WTC11 (cell line): ENCODE results near the gene CDHR5.

Source experiments
- CREB1 ChIP-seq: sonication (generic); formaldehyde crosslinking; IDR thresholded peaks from 2 replicates; pipeline ENCODE4 v1.8.0; 2023; ENCODE audit warnings: mild to moderate bottlenecking, missing genetic modification reagents
- CTCF ChIP-seq: fragments of 200-600 bp; IDR thresholded peaks from 2 replicates; pipeline ENCODE4 v1.8.0; 2022; ENCODE audit warnings: antibody characterized with exemption
- NR2C2 ChIP-seq: sonication (generic); formaldehyde crosslinking; IDR thresholded peaks from 2 replicates; pipeline ENCODE4 v1.8.0; 2022; ENCODE audit warnings: mild to moderate bottlenecking, missing genetic modification reagents
- SMAD3 ChIP-seq: sonication (generic); formaldehyde crosslinking; IDR thresholded peaks from 2 replicates; pipeline ENCODE4 v1.8.0; 2022; ENCODE audit warnings: missing genetic modification reagents, mild to moderate bottlenecking, borderline replicate concordance
- STAT6 ChIP-seq: sonication (generic); formaldehyde crosslinking; conservative IDR thresholded peaks from 2 replicates; pipeline ENCODE4 v1.8.1; 2023; ENCODE audit warnings: mild to moderate bottlenecking, low read depth, missing genetic modification reagents, moderate library complexity
- TEAD1 ChIP-seq: sonication (generic); formaldehyde crosslinking; IDR thresholded peaks from 2 replicates; pipeline ENCODE4 v1.8.0; 2022; ENCODE audit warnings: mild to moderate bottlenecking, missing genetic modification reagents
- TF ChIP-seq, protein P1 (sequence below): fragments of 250-450 bp; sonication (Bioruptor Pico); IDR thresholded peaks from 2 replicates; pipeline ENCODE4 v1.9.0; 2021; ENCODE audit warnings: mild to moderate bottlenecking, borderline replicate concordance
- TF ChIP-seq, protein P2 (sequence below): sonication (generic); formaldehyde crosslinking; IDR thresholded peaks from 2 replicates; pipeline ENCODE4 v1.8.0; 2022; ENCODE audit warnings: mild to moderate bottlenecking, missing genetic modification reagents

GRCh38 chr11:576811-577610 is 47.7 kb downstream of the CDHR5 start:
- no peak for TF ChIP-seq CTCF
- TF ChIP-seq STAT6 (CRISPR knock-in tag): no peak
- no peak for TF ChIP-seq TEAD1
- TF ChIP-seq NR2C2 (CRISPR knock-in tag): no peak
- TF ChIP-seq, protein P1, sequence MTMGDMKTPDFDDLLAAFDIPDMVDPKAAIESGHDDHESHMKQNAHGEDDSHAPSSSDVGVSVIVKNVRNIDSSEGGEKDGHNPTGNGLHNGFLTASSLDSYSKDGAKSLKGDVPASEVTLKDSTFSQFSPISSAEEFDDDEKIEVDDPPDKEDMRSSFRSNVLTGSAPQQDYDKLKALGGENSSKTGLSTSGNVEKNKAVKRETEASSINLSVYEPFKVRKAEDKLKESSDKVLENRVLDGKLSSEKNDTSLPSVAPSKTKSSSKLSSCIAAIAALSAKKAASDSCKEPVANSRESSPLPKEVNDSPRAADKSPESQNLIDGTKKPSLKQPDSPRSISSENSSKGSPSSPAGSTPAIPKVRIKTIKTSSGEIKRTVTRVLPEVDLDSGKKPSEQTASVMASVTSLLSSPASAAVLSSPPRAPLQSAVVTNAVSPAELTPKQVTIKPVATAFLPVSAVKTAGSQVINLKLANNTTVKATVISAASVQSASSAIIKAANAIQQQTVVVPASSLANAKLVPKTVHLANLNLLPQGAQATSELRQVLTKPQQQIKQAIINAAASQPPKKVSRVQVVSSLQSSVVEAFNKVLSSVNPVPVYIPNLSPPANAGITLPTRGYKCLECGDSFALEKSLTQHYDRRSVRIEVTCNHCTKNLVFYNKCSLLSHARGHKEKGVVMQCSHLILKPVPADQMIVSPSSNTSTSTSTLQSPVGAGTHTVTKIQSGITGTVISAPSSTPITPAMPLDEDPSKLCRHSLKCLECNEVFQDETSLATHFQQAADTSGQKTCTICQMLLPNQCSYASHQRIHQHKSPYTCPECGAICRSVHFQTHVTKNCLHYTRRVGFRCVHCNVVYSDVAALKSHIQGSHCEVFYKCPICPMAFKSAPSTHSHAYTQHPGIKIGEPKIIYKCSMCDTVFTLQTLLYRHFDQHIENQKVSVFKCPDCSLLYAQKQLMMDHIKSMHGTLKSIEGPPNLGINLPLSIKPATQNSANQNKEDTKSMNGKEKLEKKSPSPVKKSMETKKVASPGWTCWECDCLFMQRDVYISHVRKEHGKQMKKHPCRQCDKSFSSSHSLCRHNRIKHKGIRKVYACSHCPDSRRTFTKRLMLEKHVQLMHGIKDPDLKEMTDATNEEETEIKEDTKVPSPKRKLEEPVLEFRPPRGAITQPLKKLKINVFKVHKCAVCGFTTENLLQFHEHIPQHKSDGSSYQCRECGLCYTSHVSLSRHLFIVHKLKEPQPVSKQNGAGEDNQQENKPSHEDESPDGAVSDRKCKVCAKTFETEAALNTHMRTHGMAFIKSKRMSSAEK (CRISPR knock-in tag): no peak
- no peak for TF ChIP-seq CREB1
- TF ChIP-seq, protein P2, sequence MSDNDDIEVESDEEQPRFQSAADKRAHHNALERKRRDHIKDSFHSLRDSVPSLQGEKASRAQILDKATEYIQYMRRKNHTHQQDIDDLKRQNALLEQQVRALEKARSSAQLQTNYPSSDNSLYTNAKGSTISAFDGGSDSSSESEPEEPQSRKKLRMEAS (CRISPR knock-in tag): no peak
- no peak for TF ChIP-seq SMAD3 (CRISPR knock-in tag)
